Neutrophil (primary cell): ENCODE measurements around the gene POLR3E.

Experiments
- H3K27ac ChIP-seq: fragments of 200-600 bp; sonication (generic); 2 replicates; pipeline ENCODE4 v1.5.1; 2016; ENCODE audit warnings: mild to moderate bottlenecking, moderate library complexity
- H3K27me3 ChIP-seq: fragments of 200-600 bp; sonication (generic); 2 replicates; pipeline ENCODE4 v1.6.0; 2016; ENCODE audit warnings: mild to moderate bottlenecking
- H3K36me3 ChIP-seq: fragments of 200-600 bp; sonication (generic); 2 replicates; pipeline ENCODE4 v1.5.1; 2017
- H3K4me1 ChIP-seq, 2 experiments: fragments of 200-600 bp in 1 of 2; sonication (generic) in 1 of 2; 1 replicate in 1 of 2; 2 replicates in 1 of 2; pipeline versions ENCODE4 v1.5.1 to v1.6.1; 2013 to 2016; ENCODE audit warnings: low read depth in 1 of 2, low read length in 1 of 2, mild to moderate bottlenecking in 1 of 2, moderate library complexity in 1 of 2; ENCODE audit not compliant: control insufficient read depth in 1 of 2, insufficient read depth in 1 of 2
- H3K4me3 ChIP-seq, 2 experiments: fragments of 200-600 bp in 1 of 2; sonication (generic) in 1 of 2; 1 replicate in 1 of 2; 2 replicates in 1 of 2; pipeline ENCODE4 v1.5.1; 2013 to 2016; ENCODE audit warnings: low read depth in 1 of 2, low read length in 1 of 2, mild to moderate bottlenecking in 1 of 2, moderate library complexity in 1 of 2
- H3K9me3 ChIP-seq: fragments of 200-600 bp; sonication (generic); 2 replicates; pipeline ENCODE4 v1.5.1; 2016
- TF ChIP-seq, protein P1 (sequence below): fragments of 200-600 bp; sonication (generic); IDR thresholded peaks from 2 replicates; pipeline ENCODE4 v1.5.1; 2016; ENCODE audit warnings: antibody characterized with exemption

POLR3E gene

DNA sequence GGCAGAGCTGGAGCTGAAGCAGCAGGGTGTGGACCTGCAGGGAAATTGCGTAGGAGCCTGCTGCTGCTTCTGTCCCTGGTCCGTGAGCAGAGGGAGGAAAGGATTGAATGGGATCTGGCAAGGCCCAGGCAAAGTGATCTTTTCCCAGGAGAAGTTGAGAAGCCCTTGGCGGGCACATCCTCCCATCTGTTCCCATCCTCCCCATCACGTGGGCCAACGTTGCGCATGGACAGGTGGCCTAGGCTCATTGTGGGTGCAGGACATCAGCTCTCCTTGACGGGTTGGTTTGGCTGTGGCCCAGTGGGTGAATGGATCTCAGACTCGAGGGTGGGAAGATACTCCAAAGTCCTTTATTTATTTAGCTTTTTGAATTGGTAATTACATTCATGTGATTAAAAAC, 29.4 kb upstream of the POLR3E start:
- H3K36me3 ChIP-seq, result peaks cover 42% of the 10 kb centered on the region
- no peaks in the 10 kb centered on the region for H3K4me1 ChIP-seq
- no peak overlapping the region for H3K4me3 ChIP-seq
- H3K27ac ChIP-seq, result no peak overlapping the region
- TF ChIP-seq, protein P1, sequence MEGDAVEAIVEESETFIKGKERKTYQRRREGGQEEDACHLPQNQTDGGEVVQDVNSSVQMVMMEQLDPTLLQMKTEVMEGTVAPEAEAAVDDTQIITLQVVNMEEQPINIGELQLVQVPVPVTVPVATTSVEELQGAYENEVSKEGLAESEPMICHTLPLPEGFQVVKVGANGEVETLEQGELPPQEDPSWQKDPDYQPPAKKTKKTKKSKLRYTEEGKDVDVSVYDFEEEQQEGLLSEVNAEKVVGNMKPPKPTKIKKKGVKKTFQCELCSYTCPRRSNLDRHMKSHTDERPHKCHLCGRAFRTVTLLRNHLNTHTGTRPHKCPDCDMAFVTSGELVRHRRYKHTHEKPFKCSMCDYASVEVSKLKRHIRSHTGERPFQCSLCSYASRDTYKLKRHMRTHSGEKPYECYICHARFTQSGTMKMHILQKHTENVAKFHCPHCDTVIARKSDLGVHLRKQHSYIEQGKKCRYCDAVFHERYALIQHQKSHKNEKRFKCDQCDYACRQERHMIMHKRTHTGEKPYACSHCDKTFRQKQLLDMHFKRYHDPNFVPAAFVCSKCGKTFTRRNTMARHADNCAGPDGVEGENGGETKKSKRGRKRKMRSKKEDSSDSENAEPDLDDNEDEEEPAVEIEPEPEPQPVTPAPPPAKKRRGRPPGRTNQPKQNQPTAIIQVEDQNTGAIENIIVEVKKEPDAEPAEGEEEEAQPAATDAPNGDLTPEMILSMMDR, result no peak
- no peaks in the 10 kb centered on the region for H3K9me3 ChIP-seq
- no peaks in the 10 kb centered on the region for H3K27me3 ChIP-seq

DNA sequence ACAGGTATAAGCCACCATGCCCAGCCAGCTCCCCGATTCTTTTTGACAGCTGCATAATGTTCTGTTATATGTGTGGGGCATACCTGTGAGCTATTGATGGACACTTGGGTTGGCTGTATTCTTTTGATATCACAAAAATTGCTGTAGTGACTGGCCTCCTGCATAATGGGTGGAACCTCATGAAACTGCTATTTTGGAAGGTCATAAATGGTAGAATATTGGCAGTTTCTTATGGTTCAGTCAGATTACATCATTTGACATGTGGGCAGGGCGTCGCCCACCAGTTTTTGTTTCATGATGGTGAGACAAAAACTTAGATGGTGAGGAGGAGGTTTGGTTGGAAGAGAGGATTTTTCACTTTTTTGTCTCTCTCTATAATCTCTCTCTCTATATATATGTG, 26.7 kb upstream of the POLR3E start:
- no peaks in the 10 kb centered on the region for H3K4me1 ChIP-seq
- H3K36me3 ChIP-seq, result peaks cover 42% of the 10 kb centered on the region
- TF ChIP-seq, protein P1, result no peak
- H3K27me3 ChIP-seq, result no peaks in the 10 kb centered on the region
- H3K27ac ChIP-seq, result no peak overlapping the region
- H3K4me3 ChIP-seq, result no peak overlapping the region
- H3K9me3 ChIP-seq, result no peaks in the 10 kb centered on the region

DNA sequence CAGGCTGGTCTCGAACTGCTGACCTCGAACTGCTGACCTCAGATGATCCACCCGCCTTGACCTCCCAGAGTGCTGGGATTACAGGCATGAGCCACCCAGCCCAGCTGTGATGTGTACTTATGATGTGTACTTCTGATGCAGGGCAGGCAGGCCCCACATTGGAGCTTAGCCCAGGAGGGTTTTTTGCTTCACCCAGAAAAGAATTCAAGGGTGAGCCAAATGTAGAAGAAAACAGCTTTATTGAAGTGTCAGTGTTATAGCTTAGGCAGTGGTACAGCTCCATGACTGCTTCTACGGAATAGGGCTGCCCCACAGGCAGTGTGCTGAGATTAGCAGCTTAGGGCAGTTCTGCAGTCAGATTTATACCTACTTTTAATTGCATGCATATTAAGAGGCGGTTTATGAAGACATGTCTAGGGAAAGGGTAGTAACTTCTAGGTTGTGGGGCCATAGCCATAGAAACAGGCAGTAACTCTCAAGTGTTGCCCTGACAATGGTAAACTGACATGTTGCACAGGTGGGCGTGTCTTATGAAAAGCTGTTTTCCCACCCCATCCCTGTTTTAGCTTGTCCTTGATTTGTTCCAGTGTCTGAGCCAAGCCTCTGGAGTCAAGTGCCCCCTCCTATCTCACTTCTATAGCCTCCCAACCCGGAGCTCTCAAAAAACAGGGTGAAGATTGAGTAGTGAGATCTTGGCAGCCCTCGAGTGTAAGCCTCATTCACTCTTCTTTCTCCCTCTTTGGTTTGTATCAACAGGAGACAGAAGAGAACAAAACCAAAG, 24.1 kb upstream of the POLR3E start:
- Histone ChIP-seq H3K36me3 (peaks cover 28% of the 10 kb centered on the region), H3K27ac (no peak overlapping the region)

DNA sequence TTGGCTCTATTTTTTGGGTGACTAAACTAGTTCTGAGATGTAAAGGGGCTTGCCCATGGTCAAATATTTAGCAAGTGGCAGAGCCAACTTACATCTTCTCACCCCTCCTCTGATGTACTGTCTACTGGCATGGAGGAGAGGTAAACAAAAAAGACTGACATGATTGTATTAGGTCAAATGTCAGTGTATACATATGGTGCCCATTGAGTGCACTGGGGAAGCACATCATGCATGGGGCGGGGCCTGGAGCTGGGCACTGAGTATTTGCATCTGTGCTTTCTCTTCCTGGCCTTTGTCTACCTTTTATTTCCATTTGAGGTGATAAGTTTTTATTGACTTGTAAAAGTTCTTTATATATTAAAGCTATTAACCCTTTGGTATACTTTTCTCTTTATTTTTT, 22.3 kb upstream of the POLR3E start:
- TF ChIP-seq, protein P1, result no peak

More for the DNA sequence above, 24.1 kb upstream of the POLR3E start:
- TF ChIP-seq, protein P1, result no peak
- H3K9me3 ChIP-seq, result no peaks in the 10 kb centered on the region
- H3K27me3 ChIP-seq, result no peaks in the 10 kb centered on the region
- no peaks in the 10 kb centered on the region for H3K4me1 ChIP-seq
- no peak overlapping the region for H3K4me3 ChIP-seq

DNA sequence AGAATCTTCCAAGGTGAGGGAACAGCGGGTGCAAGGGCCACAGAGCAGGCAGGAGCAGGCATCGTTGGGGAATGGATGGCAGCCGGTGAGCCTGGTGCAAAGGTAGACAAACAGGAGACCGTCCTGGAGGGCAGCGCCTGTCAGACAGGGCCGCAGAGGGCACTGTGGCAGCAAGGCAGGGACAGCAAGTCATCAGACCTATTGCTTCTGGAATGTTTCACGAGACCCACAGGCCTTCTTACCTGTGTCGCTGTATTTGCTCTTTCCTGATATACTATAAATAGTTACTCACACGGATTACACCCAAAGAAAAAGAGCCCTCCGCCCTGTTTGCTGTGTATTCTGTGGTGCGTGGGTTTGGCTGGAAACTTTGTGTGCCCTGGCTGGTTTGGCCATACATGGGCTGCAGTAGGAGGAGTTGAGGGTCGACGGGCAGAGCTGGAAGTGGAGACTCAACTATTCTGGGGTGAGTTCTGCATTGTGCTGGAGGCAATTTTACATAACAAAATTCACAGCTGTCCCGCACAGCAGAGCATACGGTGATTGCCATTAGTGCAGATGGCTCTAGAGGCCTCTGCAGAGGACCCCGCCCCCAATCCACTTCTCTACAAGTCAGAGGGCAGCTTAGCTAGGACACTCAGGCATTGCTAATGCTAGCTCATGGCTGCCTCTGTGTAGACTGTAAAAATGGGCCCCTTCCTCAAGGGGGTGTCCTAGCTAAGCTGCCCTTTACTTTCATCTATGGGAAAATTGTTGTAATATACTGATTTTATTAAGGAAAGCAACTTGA, 18.6 kb upstream of the POLR3E start:
- no peak overlapping the region for H3K27ac ChIP-seq
- no peaks in the 10 kb centered on the region for H3K9me3 ChIP-seq
- H3K36me3 ChIP-seq, result peaks cover 41% of the 10 kb centered on the region
- TF ChIP-seq, protein P1, result no peak
- H3K27me3 ChIP-seq, result no peaks in the 10 kb centered on the region
- H3K4me1 ChIP-seq, result no peaks in the 10 kb centered on the region
- H3K4me3 ChIP-seq, result no peak overlapping the region

More for the DNA sequence above, 22.3 kb upstream of the POLR3E start:
- H3K4me1 ChIP-seq, result no peaks in the 10 kb centered on the region
- no peaks in the 10 kb centered on the region for H3K9me3 ChIP-seq
- no peak overlapping the region for H3K27ac ChIP-seq
- H3K4me3 ChIP-seq, result no peak overlapping the region
- no peaks in the 10 kb centered on the region for H3K27me3 ChIP-seq
- peaks cover 31% of the 10 kb centered on the region for H3K36me3 ChIP-seq
